Choroid plexus epithelial cell (primary cell): Measurements from ENCODE around the gene SPTBN4.

Experiments used
- DNase-seq: peaks from one replicate; pipeline ENCODE4 v3.0.0-alpha.2; 2010; ENCODE audit warnings: low read depth
- H3K4me3 ChIP-seq: 2 replicates; pipeline ENCODE4 v1.5.1; 2011; ENCODE audit warnings: low read depth, mild to moderate bottlenecking, control low read depth, low read length, moderate library complexity
- TF ChIP-seq, protein P1 (sequence below): conservative IDR thresholded peaks from 2 replicates; pipeline ENCODE4 v1.5.1; 2011; ENCODE audit warnings: low read depth, mild to moderate bottlenecking, control low read depth, inconsistent platforms, low read length, moderate library complexity

SPTBN4 gene

DNA sequence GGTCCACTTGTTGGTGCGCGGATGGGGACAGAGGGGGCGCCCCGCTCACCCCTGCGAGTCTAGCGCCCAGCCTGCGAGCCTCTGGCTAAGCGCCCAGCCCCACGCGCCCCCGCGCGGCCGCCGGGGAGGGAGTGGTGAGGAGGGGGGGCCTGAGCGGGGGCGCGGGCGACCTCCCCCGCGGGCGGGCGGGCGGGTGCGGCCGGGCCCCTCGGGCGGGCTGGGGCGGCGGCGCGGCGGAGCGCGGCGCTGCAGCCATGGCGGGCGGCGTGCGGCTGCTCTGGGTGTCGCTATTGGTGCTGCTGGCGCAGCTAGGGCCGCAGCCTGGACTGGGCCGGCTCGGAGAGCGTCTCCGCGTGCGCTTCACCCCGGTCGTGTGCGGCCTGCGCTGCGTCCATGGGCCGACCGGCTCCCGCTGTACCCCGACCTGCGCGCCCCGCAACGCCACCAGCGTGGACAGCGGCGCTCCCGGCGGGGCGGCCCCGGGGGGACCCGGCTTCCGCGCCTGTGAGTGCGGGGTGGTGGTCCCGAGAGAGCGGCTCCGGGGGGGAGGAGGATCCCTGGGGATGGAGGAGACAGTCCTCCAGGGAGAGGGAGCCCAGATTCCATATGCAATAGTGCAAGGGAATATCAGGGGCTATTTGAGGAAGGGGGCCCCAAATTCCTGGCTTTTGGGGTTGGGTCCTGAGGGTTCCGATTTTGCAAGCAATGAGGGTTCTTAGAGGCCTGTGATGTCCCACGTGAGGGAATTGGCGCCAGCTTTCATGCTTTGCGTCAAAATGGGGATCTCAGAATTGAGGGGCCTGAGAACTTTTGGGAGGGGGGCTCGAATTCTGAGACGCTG lies 134.6 kb downstream of the SPTBN4 start, which contains the start of gene LTBP4:
LTBP4 (plus strand) TSS at position 236 of the 841 bp plus-strand sequence; CDS start at position 255, 19 bp downstream.
- H3K4me3 ChIP-seq = peak within 1 kb of the TSS; percentile 44
- TF ChIP-seq, protein P1, sequence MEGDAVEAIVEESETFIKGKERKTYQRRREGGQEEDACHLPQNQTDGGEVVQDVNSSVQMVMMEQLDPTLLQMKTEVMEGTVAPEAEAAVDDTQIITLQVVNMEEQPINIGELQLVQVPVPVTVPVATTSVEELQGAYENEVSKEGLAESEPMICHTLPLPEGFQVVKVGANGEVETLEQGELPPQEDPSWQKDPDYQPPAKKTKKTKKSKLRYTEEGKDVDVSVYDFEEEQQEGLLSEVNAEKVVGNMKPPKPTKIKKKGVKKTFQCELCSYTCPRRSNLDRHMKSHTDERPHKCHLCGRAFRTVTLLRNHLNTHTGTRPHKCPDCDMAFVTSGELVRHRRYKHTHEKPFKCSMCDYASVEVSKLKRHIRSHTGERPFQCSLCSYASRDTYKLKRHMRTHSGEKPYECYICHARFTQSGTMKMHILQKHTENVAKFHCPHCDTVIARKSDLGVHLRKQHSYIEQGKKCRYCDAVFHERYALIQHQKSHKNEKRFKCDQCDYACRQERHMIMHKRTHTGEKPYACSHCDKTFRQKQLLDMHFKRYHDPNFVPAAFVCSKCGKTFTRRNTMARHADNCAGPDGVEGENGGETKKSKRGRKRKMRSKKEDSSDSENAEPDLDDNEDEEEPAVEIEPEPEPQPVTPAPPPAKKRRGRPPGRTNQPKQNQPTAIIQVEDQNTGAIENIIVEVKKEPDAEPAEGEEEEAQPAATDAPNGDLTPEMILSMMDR = no peak
- DNase-seq = peak; percentile 34

DNA sequence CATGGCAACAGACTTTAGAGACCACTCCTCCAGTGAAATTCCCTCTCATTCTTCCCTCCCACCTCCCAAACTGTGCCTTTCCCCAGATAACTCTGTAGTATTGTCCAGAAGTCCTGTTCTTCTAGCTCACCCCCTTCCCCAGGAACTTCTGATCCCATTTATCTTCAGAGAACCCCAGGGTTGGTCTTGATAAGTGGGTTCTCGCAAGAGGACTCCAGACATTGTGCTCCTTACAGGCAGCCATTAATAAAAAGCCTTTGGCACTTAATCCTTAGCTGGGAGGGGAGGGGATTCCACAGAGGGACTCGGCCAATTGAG lies 136.2 kb downstream of the SPTBN4 start:
- no peak overlapping the region for H3K4me3 ChIP-seq
- DNase-seq = no peak
- TF ChIP-seq, protein P1 = no peak

DNA sequence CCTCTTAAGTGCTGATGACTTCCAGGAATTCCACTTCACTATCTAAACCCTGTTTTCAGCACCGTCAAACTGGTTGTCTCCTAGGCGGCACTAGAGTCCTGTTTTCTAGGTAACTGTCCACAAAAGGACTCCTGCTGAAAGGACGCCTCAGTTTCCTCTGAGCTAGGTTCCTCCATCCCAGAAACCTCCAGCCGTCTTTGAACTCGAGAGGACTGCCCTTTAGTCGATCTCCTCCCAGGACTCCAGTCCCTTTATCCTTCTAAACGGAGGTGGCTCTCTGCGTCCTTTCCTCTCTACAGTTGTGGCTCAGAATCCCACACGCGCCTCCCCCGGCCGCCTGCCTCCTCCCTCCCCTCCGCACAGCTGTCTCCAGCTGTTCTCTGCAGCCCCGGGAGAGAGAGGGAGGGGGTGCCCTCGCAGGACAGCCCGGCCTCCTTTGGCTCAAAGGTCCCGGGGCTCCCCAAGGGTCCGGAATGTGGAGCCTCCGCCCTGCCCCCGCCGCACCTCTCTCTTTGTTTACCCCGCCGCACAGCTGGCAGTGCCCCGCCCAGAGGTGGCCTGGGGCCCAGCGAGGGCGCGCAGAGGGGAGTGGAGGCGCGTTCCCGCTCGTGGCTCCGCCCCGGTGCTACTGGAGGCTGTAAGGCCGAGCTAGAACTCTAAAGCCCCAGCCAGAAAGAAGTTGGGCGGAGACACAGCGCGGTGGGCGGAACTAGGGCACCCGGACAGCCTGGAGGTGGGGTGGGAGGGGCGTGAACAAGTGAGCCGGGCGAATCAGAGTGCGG lies 136.8 kb downstream of the SPTBN4 start:
- peak overlapping the region; percentile 59 for H3K4me3 ChIP-seq
- TF ChIP-seq, protein P1 = peak; percentile 15
- DNase-seq = peak; percentile 98

DNA sequence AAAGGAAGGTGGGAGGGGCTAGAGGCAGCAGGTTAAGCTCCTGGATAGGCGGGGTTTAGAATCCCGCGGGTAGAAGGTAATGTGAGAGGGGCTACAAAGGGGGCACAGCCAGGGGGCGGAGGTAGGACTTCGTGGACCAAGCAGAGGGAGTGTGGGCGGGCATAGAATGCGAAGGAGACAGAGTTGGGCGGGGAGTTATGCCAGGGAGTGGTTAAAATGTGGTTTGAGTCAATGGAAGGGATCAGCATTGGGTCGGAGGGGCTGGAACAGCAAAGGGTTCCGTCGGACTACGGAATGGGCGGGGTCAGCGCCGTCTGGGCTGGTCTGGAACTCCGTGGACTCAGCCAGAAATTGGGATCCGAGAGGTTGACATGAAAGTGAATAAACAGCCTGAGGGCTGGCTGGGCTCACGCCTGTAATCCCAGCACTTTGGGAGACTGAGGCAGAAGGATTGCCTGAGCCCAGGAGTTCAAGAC lies 137.4 kb downstream of the SPTBN4 start:
- DNase-seq = no peak
- TF ChIP-seq, protein P1 = no peak
- peak overlapping the region; percentile 37 for H3K4me3 ChIP-seq

DNA sequence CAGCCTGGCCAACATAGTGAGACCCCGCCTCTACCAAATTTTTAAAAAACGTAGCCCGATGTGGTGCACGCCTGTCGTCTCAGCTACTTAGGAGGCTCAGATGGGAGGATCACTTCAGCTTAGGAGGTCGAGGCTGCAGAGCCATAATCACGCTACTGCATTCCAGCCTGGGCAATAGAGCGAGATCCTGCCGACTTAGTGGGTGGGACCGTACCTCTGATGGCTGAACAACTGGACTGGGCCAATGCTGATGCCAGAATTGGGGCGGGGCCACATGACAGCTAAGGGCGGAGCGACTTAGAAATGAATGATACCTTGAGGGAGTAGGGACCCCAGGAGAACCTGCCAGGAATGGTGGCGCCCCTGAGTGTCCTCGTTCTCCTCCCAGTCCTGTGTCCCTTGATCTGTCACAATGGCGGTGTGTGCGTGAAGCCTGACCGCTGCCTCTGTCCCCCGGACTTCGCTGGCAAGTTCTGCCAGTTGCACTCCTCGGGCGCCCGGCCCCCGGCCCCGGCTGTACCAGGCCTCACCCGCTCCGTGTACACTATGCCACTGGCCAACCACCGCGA lies 137.9 kb downstream of the SPTBN4 start:
- DNase-seq = no peak
- peak overlapping the region; percentile 52 for H3K4me3 ChIP-seq
- TF ChIP-seq, protein P1 = no peak

DNA sequence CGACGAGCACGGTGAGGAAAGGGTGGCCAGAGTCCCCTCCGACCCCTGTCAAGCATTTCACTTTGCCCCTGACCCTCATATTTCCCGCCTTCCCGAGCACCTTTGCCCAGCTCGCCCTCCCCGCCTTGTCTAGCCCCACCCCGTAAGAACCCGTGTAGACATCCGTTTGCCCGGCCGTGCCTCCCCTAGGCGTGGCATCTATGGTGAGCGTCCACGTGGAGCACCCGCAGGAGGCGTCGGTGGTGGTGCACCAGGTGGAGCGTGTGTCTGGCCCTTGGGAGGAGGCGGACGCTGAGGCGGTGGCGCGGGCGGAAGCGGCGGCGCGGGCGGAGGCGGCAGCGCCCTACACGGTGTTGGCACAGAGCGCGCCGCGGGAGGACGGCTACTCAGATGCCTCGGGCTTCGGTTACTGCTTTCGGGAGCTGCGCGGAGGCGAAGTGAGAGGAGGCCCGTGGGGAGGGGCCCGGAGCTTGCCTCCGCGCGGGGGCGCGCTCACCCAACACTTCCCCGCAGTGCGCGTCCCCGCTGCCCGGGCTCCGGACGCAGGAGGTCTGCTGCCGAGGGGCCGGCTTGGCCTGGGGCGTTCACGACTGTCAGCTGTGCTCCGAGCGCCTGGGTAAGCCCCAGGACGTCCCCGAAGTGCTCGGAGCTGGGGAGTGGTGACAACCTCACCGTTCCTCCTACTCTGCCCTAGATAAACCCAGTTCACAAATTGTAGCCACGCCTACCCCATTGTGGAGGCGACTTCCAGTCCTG lies 138.6 kb downstream of the SPTBN4 start:
- peak; percentile 62 for DNase-seq
- TF ChIP-seq, protein P1 = no peak

More for the DNA sequence above, 138.6 kb downstream of the SPTBN4 start:
- H3K4me3 ChIP-seq = peak overlapping the region; percentile 52
